KBM-7 (cell line): ENCODE data around the gene FAM156A.
A peak's percentile ranks its signal among the peaks of the same experiment; 100 is the strongest.
"Not testable (repeated sequence)": the region's sequence is repeated elsewhere in the genome, so short reads cannot be mapped to it uniquely, and the experiment has no call there.

Experiments
- DNase-seq: peaks from one replicate; pipeline ENCODE4 v3.0.0-alpha.2; 2015
- in situ Hi-C: fragments of 300-500 bp; cut with MboI; formaldehyde crosslinking; loops from 2 replicates; pipeline ENCODE4 v1.14.3; 2020; ENCODE audit warnings: low sequenced_read_pairs, low pct_unique_long_range_greater_than_20kb, mixed read lengths

The FAM156A gene, protein sequence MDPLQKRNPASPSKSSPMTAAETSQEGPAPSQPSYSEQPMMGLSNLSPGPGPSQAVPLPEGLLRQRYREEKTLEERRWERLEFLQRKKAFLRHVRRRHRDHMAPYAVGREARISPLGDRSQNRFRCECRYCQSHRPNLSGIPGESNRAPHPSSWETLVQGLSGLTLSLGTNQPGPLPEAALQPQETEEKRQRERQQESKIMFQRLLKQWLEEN

DNA sequence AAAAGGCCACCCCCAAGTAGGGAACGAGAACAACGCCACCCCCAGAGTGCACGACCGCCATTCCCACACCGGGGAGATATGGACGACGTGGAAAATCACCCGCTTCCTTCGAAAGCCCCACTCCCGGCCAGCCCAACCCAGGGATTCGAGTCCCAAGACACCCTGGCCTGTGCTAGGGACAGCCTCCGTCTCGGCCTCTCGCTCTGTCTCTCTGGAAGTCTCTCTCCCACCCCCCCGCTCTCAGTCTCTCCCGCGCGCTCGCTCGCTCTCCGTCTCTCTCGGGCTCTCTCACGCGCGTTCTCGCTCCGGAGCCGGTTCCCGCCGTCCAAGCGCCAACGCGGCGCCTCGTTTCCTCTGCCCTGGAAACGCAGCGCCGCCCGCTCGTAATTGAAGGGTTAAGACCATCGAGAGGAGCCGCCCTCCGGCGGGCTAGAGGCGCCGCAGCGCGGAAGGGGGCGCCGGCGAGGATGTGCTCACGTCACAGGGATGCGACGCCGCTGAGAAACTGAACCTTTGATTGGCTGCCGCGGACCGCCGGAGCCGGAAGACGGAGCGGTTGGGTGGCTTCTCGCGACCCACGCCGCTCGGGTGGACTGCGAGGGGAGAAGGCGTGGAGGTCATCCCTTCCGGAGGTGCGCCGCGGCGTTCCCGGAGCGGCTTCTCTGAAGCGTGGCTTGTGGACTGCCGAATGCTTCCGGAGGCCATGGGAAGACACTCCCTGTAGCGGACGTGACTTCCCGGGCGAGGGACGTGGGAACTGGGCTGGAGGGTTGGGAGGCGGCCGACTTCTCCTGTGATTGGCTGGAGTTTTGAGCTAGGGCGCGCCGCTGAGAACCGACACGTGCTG, at the start of gene FAM156A:
TSS of gene FAM156A (minus strand) at position 406 of the 847 bp plus-strand sequence. CDS start 9,930 bp downstream, outside the sequence.
- DNase-seq, in situ Hi-C loops: not testable (repeated sequence)

DNA sequence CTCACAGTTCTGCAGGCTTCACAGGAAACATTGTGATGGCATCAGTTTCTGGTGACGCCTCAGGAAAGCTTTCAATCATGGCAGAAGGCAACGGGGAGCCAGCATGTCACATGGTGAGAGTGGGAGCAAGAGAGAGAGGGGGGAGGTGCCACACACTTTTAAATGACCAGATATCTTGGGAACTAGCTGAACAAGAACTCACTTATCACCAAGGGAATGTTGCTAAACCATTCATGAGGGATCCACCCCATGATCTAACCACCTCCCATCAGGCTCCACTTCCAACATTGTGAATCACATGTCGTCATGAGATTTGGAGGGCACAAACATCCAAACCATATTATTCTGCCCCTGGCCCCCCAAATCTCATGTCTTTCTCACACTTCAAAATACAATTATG, 47.0 kb upstream of the FAM156A start:
- DNase-seq, result no peak
- in situ Hi-C loops, result no loop called here

DNA sequence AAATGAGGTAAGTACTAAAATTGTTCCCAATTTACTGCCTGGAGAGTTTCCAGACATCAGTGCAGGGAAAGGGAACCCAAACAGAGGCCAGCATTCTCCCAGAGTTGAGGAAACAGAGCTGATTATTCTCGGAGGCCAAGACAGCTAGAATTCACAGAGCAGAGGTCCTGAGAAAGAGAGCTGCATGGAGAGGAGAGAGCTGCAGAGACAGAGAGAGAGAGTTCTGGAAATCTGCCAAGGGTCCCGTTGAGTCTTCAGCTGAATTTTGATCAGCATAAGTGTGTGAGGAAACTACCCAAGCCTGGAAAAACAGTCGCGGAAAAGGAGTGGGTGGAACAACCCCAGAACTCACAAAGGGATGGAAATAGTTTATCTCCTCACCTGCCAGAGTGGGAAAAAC, 46.5 kb upstream of the FAM156A start:
- no peak for DNase-seq
- in situ Hi-C loops, result no loop called here

DNA sequence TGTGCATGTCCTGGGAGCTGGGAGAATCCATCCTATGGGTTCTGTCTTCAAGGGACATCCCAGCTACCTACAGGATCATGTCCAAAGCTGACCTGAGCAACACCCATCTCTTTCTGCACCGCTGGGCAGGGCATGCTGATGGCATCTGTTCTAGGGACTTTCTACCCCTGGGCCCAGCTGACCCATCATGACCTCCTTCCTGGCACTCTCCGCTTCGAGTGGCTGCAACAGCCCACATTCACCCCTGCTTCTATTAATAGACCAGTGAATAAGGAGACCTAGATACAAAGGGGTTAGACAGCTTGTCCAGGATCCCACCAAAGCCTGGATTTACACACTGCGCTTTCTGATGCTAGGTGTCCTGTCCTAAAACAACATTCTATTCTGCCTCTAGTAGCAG, 45.7 kb upstream of the FAM156A start:
- DNase-seq, result no peak
- in situ Hi-C loops, result no loop called here

DNA sequence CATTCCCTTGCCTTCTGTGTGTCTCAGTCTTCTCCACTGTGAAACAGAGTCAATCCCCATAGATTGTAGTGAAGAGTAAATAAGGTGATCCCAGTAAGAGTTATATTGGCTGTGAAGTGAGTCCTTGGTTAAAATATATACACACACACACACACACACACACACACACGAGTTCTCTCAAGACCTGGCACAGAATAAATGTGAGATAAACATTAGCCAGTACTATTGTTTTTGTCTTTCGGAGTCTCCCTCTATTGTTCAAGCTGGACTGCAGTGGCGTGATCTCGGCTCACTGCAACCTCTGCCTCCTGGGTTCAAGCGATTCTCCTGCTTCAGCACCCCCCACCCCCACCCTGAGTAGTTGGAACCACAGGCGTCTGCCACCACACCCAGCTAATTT, 44.8 kb upstream of the FAM156A start:
- in situ Hi-C loops, result no loop called here
- DNase-seq, result no peak

DNA sequence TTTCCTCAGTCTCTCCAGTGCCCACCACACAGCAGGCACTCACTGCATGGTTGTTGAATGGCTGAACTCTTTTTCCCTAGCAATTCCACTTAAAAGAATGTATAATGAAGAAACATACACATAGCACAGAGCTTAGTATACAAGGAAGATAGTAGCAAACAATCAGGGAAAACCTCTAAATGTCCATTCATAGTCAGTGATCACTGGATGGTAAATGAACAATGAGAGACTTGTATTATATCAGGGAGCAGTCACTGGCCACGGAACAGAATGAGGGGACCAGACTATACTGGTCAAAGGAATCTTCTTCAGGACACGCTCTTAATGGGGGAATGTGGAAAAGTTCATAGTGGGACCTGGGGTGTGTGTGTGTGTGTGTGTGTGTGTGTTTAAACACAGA, 43.6 kb upstream of the FAM156A start:
- no peak for DNase-seq
- in situ Hi-C loops, result no loop called here

DNA sequence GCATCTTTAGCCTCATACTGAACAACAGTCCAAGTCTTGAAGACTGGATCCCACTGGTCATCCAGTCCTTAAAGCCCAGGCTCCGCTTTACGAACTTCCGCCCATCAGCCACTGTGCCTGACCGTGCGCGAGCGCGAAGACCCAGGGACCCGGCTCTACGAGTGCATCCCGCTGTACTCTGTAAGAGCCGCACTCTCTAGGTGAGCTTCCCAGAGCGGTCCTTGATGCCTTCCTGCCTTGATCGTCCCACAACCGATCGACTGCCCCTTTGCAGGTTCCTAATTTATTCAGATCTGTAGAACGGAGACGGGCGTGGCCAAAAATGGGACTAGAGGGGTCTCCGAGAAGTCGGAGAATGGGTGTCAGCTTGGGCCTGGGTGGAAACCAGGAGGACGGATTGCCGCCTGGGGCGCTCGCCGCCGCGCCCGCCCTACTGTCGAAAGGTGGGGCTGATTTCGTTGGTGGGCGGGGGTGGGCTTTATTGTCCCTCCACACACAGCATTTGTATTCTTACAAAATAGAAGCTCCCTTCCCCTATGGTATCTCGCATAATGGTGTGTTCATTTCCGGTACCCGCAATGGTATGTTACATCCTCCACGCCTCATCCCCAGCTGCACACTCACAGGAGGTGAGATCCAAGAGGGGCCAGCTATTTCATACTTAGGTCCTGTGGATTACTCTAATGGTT, 42.3 kb upstream of the FAM156A start:
- in situ Hi-C loops, result no loop called here
- no peak for DNase-seq

DNA sequence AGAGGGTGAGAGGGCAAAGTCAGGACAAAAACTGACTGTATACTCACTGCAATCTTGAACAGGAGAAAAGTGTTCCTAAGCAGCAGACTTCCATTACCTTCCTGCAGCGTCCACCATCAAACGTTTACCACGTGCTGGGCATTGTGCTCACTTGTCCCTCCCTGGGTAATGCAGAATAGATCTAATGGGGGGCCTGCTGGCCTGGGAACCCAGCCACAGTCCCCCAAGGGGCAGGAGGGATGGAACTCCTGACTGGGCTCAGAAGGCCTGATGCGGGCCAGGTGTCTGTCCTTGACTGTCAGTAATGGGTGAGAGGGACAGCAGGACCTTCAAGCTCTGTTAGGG, 37.6 kb upstream of the FAM156A start:
- in situ Hi-C loops, result no loop called here
- DNase-seq, result no peak

DNA sequence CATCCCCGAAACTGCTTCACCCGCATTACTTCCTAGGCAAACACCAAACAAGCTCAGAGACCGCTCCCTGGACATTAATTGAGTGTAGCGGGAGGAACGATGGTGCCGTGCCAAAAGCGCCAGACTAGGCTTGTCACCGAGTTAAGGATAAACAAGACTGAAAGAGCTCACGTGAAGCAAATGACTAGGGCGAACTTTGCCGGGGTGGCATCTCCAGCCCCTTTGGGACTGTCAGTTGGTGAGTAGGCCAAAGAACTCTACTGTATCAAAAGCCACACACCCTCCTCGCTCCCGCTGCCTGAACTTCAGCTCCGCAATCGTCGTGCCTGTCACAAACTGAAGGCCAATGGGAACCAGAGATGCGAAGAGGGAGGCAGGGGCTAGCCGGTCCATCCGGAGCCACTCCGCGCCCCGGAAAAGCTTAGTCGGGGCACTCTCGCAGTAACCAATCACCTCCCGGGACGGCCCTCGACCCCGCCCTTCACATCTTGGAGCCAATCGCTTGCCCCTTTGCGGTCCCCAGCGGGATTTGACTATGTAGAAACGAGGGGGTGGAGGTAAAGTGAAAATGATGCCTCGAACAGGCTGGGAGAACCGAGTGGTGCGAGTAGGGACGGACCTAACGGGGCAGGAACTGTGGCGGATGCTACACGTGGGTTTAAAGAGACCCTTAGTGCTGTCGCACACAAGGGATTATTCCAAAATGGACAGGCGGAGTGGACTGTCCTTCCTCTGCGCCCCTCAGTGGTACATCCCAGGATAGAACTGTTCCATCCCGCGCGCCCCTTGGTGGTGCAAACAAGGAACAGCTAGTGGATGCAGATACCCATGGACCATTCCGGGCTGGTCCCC, 37.0 kb upstream of the FAM156A start:
- peak; percentile 99 for DNase-seq
- in situ Hi-C loops, result no loop called here

DNA sequence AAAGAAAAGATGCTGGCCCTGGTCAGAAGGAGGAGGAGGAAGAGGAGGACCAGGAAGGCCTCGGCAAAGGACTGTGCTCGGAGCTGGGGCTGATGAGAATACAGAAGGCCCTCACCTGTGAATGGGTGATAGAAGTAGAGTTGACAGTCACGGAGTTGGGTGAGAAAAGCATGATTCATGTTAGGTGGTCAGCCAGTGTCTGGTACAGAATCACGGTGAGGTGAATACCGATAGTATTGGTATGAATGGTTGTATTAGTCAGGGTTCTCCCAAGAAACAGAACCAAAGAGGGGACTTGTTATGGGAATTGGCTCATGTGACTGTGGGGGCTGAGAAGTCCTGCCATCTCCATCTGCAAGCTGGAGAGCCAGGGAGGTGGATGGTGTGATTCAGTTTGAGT, 32.5 kb upstream of the FAM156A start:
- in situ Hi-C loops, result no loop called here
- DNase-seq, result no peak

DNA sequence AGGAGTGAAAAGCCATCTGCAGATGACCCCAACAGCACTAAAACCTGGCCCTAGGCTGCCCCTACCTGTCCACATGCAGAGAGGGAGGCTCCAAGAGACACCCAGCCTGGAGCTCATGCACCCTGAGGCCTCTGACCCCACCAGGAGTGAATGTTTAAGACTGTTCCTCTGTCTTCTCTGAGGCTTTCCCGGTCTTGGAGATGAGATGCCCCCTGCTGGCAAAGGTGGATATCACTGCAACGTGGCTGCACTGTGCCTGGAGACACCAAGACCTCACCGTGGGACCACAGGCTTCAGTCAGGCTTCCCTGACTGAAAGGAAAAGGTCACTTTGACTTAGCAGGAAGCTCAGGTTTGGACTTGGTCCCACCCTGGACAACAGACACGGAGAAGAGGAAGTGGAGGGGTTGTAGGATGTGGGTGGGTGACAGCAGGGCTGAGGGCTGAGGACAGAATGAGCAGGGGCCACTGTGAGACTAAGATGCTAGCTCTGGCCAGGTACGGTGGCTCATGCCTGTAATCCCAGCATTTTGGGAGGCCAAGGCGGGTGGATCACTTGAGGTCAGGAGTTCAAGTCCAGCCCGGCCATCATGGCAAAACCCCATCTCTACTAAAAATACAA, 31.8 kb upstream of the FAM156A start:
- DNase-seq, result peak; percentile 80
- in situ Hi-C loops, result not testable (repeated sequence)

DNA sequence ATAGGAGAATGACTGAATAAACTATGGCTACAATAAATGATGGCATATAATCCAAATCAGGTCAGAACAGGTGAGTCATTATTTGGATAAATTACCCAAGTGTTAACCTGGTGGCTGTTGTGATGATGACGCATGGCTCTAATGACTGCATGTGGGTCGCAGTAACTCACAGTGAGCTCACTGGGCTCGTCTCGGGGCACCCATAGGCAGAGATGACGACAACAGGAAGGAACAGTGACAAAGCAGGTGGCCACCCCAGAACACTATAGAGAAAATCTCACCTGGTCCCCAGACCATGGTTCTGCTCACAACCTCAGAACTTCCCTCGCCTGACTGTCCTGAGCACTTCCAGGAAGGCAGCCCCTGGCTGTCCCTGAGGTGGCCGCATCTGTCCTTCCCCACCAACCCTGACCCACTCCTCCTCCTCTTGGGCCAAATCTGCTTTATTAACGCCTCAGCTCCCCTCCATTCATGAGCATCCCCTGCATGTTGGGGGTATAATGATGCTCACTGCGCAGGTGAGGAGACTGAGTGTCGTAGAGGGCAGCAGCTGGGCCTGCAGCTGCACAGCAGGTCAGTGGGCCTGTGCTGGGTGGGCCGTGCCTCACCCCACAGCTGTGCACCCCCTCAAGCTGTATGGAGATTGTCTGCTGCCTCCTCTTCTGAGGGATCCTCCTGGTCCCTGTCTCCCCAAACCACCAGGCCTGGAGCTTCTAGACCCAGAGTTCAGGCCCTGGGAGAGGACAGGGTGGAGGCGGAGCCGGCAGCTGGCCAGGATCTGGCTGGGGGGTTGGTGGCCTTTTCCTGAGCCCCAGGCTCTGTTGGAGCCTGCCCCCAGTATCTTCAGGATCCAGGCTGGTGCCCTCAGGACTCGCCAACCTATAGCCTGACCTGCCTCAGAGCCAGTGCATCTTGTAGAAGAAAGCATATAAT, 30.9 kb upstream of the FAM156A start:
- no peak for DNase-seq
- in situ Hi-C loops, result no loop called here

DNA sequence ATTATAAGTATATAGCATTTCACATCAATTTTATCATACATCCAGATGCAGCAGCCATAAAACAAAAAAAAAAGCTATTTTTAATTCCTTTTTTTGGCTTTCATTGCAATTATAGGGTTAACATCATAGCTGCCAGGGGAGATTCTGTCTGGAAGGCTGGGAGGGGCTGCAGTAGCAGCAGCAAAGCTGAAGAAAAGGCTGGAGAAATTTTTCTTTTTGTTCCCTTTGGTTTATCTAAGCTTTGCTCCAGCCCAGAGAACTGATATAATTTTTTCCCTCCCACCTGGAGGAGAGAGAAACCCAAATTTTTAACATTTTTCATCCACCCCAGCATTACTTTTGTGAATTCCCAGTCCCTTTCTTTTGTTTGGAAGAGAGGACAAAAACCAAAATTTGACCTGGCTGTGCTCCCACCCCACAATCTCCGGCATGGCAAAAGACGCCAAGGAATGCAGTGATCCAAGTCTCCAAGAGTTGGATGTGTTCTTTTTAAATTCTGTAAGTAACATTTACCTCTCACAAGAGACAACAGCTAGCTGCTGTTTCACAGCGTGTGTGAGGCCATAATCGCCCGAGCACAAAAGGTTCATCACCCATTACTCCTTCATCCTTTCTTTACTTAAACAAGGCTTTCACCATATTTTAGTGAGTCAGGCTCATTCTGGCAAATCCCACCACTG, 25.1 kb upstream of the FAM156A start:
- in situ Hi-C loops, result no loop called here

DNA sequence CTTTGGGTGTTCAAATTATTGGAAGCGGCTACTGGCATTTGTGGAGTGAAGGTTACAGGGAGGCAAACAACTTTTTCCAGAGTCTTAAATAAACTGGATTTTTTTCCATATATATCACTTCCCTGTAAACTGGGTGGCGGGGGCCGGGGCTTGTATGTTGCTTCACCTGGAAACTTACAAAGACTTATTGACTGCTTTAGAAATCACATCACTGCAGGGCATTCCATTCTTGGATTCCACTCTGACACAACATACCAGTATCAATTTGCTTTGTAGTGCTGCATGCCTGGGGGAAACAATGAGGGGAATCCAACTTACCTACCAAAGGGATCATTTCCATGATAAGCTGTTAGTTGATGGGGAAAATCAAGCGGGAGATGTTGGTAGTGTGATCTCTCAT, 21.7 kb upstream of the FAM156A start:
- in situ Hi-C loops, result no loop called here
- no peak for DNase-seq

More for the DNA sequence above, 25.1 kb upstream of the FAM156A start:
- no peak for DNase-seq

DNA sequence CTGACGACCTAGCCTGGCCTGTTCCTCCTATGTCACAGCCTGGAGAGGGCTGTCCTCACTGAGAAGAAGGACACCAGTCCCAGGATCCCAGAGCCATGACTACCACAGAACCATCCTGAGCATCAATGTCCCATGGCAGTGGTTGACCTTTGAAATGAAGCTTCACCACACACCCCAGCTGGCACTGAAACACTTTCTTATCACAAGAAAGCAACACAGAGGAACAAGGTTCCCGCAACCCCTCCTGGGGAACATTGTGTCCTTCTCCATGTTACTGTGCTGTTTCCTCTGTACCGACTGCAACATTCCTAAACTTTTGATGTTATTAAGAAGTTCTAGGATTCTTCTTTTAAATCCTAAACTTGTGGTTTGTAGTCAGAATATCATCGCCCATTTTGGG, 21.2 kb upstream of the FAM156A start:
- no peak for DNase-seq
- in situ Hi-C loops, result no loop called here

DNA sequence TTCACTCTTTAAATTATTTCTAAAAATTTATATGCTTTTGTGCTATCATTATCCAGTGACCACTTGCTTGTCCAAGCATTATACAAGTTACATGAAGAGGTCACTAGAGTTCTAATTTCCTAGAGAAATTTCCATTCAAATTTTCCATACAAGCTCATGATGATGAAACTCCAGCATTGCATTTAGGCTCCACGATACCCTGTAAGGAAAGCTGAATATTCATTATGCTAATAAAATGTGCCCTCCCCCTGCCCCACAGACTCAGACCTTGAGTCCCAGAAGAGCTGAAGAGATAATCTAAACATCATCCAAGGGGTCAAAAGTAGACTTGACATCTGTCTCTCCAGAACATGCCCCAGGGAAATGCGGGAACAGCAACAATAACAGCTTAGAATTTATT, 19.6 kb upstream of the FAM156A start:
- DNase-seq, result no peak
- in situ Hi-C loops, result no loop called here

DNA sequence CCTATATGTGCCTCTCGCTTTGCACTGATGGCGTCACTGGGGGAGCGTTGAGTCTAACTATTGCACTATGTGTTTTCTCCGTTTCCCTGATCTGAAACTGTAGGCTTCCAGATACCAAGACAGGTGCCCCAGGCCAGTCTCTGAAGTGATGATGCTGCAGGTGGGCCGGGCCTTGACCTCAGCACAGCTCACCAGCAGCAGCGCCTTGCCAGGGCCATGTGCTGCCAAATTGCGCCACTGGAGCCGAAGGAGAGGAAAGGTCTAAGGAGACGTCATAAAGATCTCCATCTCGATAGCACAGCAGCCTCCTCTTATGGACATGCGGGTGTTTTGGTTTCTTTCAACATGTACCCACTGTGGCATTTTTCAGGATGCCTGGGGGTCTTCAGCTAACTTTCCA, 17.3 kb upstream of the FAM156A start:
- DNase-seq, in situ Hi-C loops: not testable (repeated sequence)
